ENCODE measurements around the gene GRB2. TPM values are rescaled to one million over a fixed set of nuclear protein-coding genes. Genes with fewer than 3 reads are reported as not detected.

GRB2 gene
- total and polyA plus RNA-seq, 2 of the 8 experiments (the other 6 are each of a cell fraction or from before 2014, with no cell fraction given): 44.2 to 101 TPM

DNA sequence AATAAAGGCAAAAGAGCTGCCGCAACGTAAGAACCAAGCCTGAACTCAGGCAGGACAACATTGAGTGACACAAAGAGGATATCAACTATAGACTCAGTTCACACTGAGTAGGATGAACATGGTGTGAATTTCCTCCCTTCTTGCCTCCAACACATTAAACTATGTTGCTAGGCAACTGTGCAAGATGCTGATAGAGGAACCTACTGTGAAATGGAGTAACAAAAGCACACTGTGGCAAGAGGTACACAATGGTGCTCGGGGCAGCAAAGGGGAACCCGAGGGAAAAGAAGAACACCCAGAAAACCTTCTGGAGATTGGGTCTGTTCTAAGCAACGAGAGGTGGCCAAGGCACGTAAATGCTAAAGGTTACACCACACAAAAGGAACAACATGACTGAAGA is 34.1 kb downstream of the GRB2 start:
- Histone ChIP-seq H4K91ac (replicated peaks; ENCODE audit: insufficient read length, low read length) (no peak overlapping the region), H3K56ac (replicated peaks; ENCODE audit: insufficient read length, low read depth, low read length) (no peak overlapping the region), H2BK5ac (ENCODE audit: low read depth, low read length) (no peak overlapping the region), H3K9me3 (ENCODE audit: insufficient read depth in 2 of 2, low read depth in 1 of 2, low read length in 1 of 2) (no peaks in the 10 kb centered on the region), H2BK20ac (ENCODE audit: low read length) (no peak overlapping the region), H3K14ac (ENCODE audit: insufficient read length) (no peak overlapping the region), H3K27ac (ENCODE audit: low read depth, low read length) (no peak overlapping the region), H2AK5ac (ENCODE audit: low read depth, low read length) (no peak overlapping the region), H4K20me1 (replicated peaks in 1 of 2; ENCODE audit: control insufficient read depth in 1 of 2, insufficient read depth in 2 of 2, low read length in 2 of 2) (peaks cover 7 to 20% of the 10 kb centered on the region in 2 experiments), H3K36me3 (ENCODE audit: control insufficient read depth in 2 of 4, insufficient read depth in 4 of 4, low read length in 3 of 4) (no peaks in the 10 kb centered on the region; a peak in 1 of 8 replicates), H2AFZ (ENCODE audit: low read length) (no peak overlapping the region), H3K18ac (ENCODE audit: extremely low read depth, low read length) (no peak overlapping the region), H3K27me3 (replicated peaks in 1 of 4; ENCODE audit: control insufficient read depth in 3 of 4, extremely low read depth in 1 of 4, insufficient read depth in 3 of 4, low read length in 3 of 4) (no peaks in the 10 kb centered on the region), H3K79me1 (ENCODE audit: low read depth, low read length) (peaks cover 12% of the 10 kb centered on the region), H3K23me2 (ENCODE audit: low read depth, low read length) (no peaks in the 10 kb centered on the region), H3K4ac (replicated peaks; ENCODE audit: insufficient read length, low read depth, low read length) (no peak overlapping the region), H4K5ac (ENCODE audit: insufficient read length, low read depth, low read length) (no peak overlapping the region), H3K9ac (replicated peaks in 1 of 4; ENCODE audit: extremely low read depth in 1 of 4, low read depth in 3 of 4, low read length in 3 of 4) (no peak overlapping the region), H3K4me1 (replicated peaks in 1 of 4; ENCODE audit: control insufficient read depth in 3 of 4, insufficient read depth in 4 of 4, low read length in 3 of 4) (peaks cover 0 to 9% (median 3%) of the 10 kb centered on the region in 4 experiments; a peak in 4 of 7 replicates), H3K4me3 (ENCODE audit: extremely low read depth in 1 of 4, insufficient read depth in 2 of 4, low read depth in 3 of 4, low read length in 4 of 4) (no peak overlapping the region), H4K8ac (ENCODE audit: extremely low read depth, insufficient read depth, low read length) (no peak overlapping the region), H3K4me2 (ENCODE audit: insufficient read depth in 1 of 2, low read depth in 2 of 2, low read length in 2 of 2) (no peak overlapping the region), H2BK120ac (replicated peaks; ENCODE audit: low read depth, low read length) (no peak overlapping the region), H3K23ac (ENCODE audit: insufficient read length) (no peak overlapping the region), H3K79me2 (ENCODE audit: control insufficient read depth in 1 of 2, insufficient read depth in 2 of 2, low read length in 2 of 2) (peaks cover 9 to 87% of the 10 kb centered on the region in 2 experiments), H2BK12ac (ENCODE audit: low read depth, low read length) (no peak overlapping the region), H2BK15ac (ENCODE audit: low read length) (no peak overlapping the region)
- ChIA-PET CTCF (ENCODE audit: partially characterized antibody) (no interaction called here), POLR2A (ENCODE audit: partially characterized antibody) (no interaction called here)
- TF ChIP-seq EP300 (IDR thresholded peaks at IDR 0.05; ENCODE audit: borderline replicate concordance in 1 of 2, low read depth in 2 of 2, low read length in 2 of 2): no peak
- TF ChIP-seq BCL11A (IDR thresholded peaks at IDR 0.05; ENCODE audit: low read depth in 2 of 2, low read length in 2 of 2): no peak
- TF ChIP-seq CHD2 (IDR thresholded peaks at IDR 0.05; ENCODE audit: low read length): no peak
- TF ChIP-seq GABPA (IDR thresholded peaks at IDR 0.05; ENCODE audit: borderline replicate concordance, insufficient read depth, low read length): no peak
- TF ChIP-seq POLR2AphosphoS5 (IDR thresholded peaks at IDR 0.05; ENCODE audit: low read depth, low read length): no peak
- TF ChIP-seq, protein P1, sequence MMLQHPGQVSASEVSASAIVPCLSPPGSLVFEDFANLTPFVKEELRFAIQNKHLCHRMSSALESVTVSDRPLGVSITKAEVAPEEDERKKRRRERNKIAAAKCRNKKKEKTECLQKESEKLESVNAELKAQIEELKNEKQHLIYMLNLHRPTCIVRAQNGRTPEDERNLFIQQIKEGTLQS (IDR thresholded peaks at IDR 0.05; ENCODE audit: insufficient read depth, low read depth, low read length): no peak
- DNase-seq (ENCODE audit: low read depth in 1 of 2, low spot score in 2 of 2) (no peak), FAIRE-seq (no peak)
- 89% methylated on average over 6 of the region's 6 CpGs; no CpG with 5 or more reads in 1 of the 2 experiments for WGBS, 2 experiments (ENCODE audit: extremely low coverage in 1 of 2, insufficient coverage in 1 of 2, insufficient read length in 1 of 2, insufficient replicate concordance in 2 of 2, low coverage in 1 of 2, low lambda C conversion rate in 2 of 2, missing lambda C conversion rate in 1 of 2)

All from H1 (cell line).